HL-60 (cell line): Measurements from ENCODE around the gene SLC17A9.

ENCODE experiments used
- DNase-seq, 2 experiments: peaks; one replicate each; pipeline ENCODE4 v3.0.0-alpha.2; 2010 to 2020; ENCODE audit warnings: low read depth in 1 of 2, low spot score in 1 of 2
- H3K27ac ChIP-seq: fragments of 250-450 bp; sonication (Bioruptor Pico); replicated peaks from 2 replicates; pipeline ENCODE4 v1.5.1; 2020; ENCODE audit warnings: mild to moderate bottlenecking, moderate library complexity
- H3K27me3 ChIP-seq: fragments of 250-450 bp; sonication (Bioruptor Pico); 2 replicates; pipeline ENCODE4 v1.5.1; 2021; ENCODE audit warnings: mild to moderate bottlenecking, moderate library complexity; ENCODE audit not compliant: insufficient read depth, poor library complexity, severe bottlenecking
- H3K4me3 ChIP-seq: replicated peaks from 2 replicates; pipeline ENCODE4 v1.5.1; 2011; ENCODE audit warnings: mild to moderate bottlenecking, control low read depth, low read length; ENCODE audit not compliant: insufficient read depth
- GABPA ChIP-seq: IDR thresholded peaks from 2 replicates; pipeline ENCODE4 v1.6.1; 2012; ENCODE audit warnings: low read depth
- POLR2AphosphoS5 ChIP-seq: IDR thresholded peaks from 2 replicates; pipeline ENCODE4 v1.6.1; 2012; ENCODE audit warnings: low read depth
- SPI1 ChIP-seq: IDR thresholded peaks from 2 replicates; pipeline ENCODE4 v1.6.1; 2012; ENCODE audit warnings: low read depth, mild to moderate bottlenecking, borderline replicate concordance
- TF ChIP-seq, protein P1 (sequence below): IDR thresholded peaks from 2 replicates; pipeline ENCODE4 v1.6.1; 2012; ENCODE audit warnings: low read depth; ENCODE audit not compliant: insufficient replicate concordance
- TF ChIP-seq, protein P2 (sequence below): IDR thresholded peaks from one replicate; pipeline ENCODE4 v1.5.1; 2011; ENCODE audit warnings: low read length, control low read depth, inconsistent platforms; ENCODE audit not compliant: insufficient read depth

Gene SLC17A9

GRCh38 chr20:62984666-62985443, 32.3 kb downstream of the SLC17A9 start:
- no peak for TF ChIP-seq SPI1
- no peak for TF ChIP-seq POLR2AphosphoS5
- DNase-seq: no peak
- Histone ChIP-seq H3K27ac (no peak overlapping the region), H3K4me3 (no peak overlapping the region), H3K27me3 (peaks cover 12% of the 10 kb centered on the region)

DNA sequence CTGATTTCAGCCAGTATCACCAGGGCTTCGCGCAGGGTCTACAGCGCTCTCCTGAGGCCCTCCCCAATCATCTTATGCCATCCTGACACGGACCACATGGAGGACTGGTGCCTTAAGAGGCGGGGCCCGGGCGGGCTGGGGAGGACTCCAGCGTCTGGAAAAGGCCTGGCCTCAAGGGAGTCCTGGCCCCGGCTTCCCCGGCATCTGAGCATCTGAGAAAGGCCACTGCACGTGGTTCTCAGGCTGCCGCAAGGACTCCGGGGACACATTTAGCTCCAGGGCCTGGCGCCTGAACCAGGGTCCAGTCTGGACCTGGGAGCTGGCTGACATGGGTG, 32.9 kb downstream of the SLC17A9 start:
- Histone ChIP-seq H3K4me3 (no peak overlapping the region), H3K27me3 (peaks cover 8% of the 10 kb centered on the region), H3K27ac (no peak overlapping the region)
- no peak for DNase-seq
- TF ChIP-seq POLR2AphosphoS5: no peak
- TF ChIP-seq, protein P1, sequence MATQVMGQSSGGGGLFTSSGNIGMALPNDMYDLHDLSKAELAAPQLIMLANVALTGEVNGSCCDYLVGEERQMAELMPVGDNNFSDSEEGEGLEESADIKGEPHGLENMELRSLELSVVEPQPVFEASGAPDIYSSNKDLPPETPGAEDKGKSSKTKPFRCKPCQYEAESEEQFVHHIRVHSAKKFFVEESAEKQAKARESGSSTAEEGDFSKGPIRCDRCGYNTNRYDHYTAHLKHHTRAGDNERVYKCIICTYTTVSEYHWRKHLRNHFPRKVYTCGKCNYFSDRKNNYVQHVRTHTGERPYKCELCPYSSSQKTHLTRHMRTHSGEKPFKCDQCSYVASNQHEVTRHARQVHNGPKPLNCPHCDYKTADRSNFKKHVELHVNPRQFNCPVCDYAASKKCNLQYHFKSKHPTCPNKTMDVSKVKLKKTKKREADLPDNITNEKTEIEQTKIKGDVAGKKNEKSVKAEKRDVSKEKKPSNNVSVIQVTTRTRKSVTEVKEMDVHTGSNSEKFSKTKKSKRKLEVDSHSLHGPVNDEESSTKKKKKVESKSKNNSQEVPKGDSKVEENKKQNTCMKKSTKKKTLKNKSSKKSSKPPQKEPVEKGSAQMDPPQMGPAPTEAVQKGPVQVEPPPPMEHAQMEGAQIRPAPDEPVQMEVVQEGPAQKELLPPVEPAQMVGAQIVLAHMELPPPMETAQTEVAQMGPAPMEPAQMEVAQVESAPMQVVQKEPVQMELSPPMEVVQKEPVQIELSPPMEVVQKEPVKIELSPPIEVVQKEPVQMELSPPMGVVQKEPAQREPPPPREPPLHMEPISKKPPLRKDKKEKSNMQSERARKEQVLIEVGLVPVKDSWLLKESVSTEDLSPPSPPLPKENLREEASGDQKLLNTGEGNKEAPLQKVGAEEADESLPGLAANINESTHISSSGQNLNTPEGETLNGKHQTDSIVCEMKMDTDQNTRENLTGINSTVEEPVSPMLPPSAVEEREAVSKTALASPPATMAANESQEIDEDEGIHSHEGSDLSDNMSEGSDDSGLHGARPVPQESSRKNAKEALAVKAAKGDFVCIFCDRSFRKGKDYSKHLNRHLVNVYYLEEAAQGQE: no peak
- no peak for TF ChIP-seq SPI1
- no peak for TF ChIP-seq GABPA
- TF ChIP-seq, protein P2, sequence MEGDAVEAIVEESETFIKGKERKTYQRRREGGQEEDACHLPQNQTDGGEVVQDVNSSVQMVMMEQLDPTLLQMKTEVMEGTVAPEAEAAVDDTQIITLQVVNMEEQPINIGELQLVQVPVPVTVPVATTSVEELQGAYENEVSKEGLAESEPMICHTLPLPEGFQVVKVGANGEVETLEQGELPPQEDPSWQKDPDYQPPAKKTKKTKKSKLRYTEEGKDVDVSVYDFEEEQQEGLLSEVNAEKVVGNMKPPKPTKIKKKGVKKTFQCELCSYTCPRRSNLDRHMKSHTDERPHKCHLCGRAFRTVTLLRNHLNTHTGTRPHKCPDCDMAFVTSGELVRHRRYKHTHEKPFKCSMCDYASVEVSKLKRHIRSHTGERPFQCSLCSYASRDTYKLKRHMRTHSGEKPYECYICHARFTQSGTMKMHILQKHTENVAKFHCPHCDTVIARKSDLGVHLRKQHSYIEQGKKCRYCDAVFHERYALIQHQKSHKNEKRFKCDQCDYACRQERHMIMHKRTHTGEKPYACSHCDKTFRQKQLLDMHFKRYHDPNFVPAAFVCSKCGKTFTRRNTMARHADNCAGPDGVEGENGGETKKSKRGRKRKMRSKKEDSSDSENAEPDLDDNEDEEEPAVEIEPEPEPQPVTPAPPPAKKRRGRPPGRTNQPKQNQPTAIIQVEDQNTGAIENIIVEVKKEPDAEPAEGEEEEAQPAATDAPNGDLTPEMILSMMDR: no peak

GRCh38 chr20:62986257-62986800, 33.8 kb downstream of the SLC17A9 start:
- no peak for DNase-seq
- Histone ChIP-seq H3K27me3 (peaks cover 13% of the 10 kb centered on the region), H3K4me3 (no peak overlapping the region), H3K27ac (no peak overlapping the region)
- no peak for TF ChIP-seq GABPA
- TF ChIP-seq, protein P1: no peak
- no peak for TF ChIP-seq SPI1
- no peak for TF ChIP-seq POLR2AphosphoS5
- TF ChIP-seq, protein P2: no peak

GRCh38 chr20:62987114-62987513, 34.6 kb downstream of the SLC17A9 start:
- no peak for TF ChIP-seq GABPA
- TF ChIP-seq, protein P1: no peak
- peaks cover 14% of the 10 kb centered on the region for H3K27me3 ChIP-seq
- H3K4me3 ChIP-seq: no peak overlapping the region
- no peak overlapping the region for H3K27ac ChIP-seq
- no peak for DNase-seq
